NCI-H226 (cell line): ENCODE measurements around the gene ITGAX.

ENCODE experiments used
- DNase-seq: peaks from one replicate; pipeline ENCODE4 v3.0.0-alpha.2; 2015

Gene ITGAX

DNA sequence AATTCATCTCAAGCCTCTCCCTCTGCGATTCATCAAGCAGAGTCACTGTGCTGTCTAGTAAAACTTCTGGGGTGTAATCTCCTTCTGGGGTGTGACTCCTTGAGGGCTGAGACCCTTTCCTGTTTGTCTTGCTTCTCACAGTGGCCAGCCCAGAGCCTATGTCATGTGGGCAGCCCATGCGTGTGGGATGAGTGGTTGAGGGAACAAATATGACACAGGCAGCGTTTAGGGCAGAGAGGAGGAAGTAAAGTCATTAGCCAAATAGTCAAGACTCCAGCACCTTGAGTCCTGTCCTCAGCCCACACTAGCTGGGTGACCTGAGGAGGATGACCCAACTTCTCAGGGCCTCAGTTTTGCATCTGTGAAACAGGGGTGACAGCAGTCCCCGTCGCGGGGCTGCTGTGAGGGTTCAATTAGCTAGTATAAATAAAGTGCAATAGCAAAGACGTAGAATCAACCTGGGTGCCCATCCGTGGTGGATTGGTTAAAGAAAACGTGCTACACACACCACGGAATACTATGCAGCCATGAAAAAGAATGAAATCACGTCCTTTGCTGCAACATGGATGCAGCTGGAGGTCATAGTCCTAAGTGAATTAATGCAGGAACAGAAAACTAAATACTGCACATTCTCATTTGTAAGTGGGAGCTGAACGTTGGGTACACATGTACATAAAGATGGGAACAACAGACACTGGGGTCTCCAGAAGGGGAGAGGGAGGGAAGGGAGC lies 4.5 kb upstream of the ITGAX start:
- no peak for DNase-seq

DNA sequence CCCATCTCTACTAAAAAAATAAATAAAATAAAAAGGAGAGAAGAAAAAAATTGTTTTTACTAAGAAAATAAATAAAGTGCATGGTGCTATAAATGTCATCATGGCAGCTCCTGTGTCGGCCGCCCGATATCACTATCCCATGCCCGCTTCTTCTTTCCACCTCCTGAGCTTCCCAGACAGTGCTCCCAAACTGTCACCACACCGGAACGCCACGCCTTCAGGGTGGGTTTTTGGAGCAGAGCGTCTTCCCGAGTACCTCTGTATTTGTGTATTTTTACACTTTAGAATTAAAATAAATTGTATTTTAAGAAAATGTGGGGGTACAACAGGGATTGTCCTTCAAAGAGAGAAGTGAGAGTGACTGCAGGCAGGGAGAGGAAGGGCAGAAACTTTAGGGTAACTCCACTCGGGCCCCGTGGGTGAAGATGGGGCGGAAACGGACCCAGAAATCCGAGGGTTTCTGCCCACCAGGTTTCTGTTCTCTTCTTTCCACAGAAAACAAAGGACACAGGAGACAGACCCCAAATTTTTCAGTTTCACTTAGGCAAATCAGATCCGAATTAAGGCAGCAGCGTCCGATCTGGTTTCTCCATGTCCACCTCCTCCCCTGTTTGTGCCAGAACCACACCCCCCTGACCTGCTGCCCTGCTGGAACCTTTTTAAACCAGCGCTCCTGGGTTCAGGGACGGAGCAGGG lies 3.6 kb upstream of the ITGAX start:
- no peak for DNase-seq

DNA sequence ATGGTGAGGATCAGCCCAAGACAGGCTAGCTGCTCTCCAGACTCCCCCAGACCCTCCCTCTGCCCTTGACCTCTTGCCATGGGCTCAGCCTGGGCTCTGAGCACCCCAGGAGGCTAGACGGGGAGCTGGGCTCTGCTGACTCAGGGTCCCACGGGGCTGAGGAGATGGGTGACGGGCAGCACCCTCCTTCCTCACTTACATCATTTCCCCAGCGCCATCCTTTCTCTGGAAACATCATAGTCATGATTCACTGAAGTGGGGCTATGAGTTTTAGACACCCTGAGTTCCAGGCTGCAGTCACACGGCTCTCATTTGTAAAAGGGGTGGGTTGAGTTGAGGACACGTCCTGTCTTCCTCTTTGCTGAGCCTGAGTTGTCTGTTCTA lies 3.0 kb upstream of the ITGAX start:
- no peak for DNase-seq

DNA sequence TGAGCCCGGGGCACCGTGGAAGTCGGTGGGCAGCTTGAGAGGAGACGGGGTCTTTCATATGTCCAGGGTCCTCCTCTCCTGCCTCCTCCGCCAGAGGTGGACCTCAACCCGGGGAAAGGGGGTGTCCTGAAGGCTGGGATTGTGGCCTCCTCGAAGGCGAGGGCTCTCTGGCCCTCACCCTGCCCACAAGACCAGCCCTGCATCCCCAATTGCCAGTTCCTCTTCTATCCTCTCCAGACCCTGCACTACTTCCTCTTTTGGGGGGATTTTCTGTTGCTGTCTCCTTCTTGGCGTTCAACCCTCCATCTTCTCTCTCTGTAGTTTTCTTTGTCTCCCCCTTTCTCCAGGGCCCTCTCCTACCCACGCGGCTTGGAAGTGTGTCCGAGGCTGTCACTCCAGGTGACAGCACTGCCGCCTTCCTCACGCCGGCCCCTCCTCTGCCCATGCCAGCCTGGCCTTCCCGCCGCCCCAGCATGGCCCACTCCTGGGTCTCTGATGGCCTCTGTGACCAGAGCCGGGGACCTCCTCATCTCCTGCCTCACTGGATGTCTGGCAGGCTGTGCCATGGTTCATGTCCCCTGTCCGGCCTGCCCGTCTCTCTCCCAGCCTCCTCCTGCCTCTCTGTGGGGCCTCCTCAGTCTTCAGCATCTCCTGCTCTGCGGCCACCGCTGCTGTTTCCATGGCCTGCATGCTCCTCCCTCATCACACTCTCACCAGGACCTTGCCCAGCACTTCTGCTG lies 2.4 kb upstream of the ITGAX start:
- DNase-seq, result no peak

DNA sequence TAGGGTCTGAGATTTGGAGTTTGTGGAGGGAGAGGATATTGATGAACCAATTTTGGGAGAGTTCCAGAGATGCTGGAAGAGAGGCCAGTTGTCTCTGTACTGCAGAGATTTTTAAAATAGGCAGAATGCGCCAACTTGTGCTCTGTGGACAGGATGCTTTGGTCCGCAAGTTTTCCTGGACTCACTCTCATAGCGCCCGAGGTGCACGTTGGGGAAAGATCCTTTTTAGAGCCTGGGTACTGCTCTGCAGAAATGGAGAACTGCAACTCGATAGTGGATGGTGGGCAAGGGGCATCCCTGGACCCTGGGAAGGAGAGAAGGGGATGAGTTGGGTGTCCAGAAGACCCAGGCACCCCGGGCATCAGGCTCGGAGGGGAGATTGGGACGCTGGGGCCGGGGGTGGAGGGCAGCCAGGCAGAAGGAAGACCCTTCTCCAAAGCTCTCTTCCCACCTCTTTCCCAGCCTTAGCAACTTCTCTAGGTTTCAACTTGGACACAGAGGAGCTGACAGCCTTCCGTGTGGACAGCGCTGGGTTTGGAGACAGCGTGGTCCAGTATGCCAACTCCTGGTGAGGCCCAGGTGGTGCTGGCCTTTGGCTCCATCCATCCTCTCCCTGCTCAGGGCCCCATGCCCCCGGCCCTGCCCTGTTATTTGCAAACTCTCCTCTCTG lies 590 bp downstream of the ITGAX start:
- no peak for DNase-seq

DNA sequence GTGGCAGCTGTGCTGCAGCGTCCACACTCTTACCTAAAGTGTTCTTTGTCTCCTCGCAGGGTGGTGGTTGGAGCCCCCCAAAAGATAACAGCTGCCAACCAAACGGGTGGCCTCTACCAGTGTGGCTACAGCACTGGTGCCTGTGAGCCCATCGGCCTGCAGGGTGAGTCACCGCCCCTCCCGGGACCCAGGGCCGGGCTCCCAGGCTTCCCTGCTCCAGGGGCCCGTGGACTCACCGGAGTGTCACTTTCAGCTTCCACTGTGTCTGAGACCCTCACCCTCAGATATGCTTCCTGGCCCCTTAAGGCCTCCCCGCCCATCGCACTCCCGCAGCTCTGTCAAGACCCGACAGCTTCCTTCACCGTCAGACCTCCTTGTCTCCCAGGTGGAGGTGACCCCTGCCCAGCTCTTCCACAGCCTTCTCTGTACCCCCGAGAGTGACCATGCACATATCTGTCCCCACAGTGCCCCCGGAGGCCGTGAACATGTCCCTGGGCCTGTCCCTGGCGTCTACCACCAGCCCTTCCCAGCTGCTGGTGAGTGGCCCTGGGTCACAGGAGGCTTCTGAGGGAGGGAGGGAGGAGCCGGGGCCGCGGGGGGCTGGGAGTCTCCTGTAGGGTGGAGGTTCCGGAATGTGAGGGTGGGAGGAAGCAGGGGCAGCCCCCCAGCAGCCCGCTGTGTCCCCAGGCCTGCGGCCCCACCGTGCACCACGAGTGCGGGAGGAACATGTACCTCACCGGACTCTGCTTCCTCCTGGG lies 1.8 kb downstream of the ITGAX start:
- no peak for DNase-seq

DNA sequence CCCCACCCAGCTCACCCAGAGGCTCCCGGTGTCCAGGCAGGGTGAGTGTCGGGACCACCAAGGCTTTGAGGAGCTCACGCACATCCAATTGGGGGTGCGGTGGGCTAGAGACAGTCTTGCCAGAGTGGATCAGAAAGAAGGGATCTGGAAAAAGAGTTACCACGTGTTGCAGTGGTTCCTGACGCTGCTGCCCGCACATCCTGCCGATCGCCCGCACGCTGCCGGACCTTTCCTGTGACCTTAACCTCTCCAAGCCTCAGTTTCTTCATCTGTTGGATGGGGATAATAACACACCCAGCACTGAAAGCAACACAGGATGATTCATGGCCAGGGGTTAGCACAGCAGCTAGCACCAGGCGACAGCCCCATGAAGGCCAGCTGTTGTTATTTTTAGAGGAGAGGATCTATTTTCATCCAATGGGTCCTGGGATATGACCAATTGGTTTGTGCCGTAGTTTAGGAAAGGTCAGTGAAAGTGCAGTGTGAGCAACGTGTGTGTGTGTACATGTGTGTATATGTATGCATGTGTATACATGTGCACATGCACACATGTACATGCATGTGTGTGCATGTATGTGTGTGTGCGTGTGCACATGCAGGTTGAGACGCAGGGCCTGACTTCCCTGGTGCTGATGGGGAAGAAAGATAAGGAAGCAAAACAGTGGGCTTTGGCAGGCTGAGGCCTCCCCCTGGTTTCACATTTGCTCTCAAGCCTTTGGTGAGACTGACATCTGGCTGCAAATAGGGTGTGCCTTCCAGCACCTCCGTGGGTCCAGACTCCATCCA lies 2.5 kb downstream of the ITGAX start:
- no peak for DNase-seq

DNA sequence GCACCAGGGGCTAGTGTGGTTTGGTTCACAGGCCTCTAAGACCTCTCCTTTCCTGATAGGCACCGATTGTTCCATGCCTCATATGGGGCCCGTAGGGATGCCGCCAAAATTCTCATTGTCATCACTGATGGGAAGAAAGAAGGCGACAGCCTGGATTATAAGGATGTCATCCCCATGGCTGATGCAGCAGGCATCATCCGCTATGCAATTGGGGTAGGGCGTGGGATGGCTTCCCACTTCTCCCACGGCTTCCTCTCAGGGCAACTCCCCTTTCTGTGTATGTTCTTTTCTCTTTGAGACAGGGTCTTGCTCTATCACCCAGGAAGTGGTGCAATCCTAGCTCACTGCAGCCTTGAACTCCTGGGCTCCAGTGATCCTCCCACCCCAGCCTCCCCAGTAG lies 5.3 kb downstream of the ITGAX start:
- DNase-seq, result no peak

DNA sequence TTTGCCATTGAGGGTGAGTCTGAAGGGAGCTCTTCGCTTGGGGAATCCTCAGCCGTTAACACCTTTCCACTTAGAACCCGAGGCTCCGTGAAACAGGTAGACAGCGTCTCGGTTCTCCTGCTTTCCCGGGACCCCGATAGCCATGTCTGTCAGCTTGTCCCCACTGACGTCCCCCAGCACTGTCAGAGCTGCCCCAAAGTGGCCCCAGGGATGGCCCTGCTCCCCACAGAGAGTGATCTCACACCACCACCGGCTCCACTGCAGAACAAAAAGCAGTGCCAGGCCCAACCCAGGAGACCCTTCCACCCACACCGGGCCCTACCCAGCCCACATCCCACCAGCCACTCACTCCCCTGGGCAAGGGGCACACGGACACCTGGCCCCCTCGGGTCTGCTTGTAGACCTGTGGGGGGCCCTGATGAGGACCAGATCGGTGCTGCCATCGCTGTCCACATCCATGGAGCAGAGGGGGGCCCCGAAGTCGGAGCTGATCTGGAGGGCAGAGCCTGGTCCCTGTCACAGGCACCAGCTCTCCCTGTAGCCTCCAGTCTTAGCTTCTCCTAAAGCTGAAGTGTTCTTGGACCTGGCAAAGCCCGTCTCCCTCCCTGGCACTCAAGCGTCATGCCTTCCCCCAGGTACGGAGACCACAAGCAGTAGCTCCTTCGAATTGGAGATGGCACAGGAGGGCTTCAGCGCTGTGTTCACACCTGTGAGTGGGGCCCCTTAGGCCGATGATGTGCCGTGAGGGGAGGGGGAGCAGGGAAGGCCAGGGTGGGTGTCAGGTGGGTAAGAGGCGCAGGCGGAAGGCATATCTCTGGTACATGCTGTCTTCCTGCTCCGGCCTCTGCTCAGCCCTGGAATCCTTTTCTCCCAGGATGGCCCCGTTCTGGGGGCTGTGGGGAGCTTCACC lies 6.5 kb downstream of the ITGAX start:
- no peak for DNase-seq

DNA sequence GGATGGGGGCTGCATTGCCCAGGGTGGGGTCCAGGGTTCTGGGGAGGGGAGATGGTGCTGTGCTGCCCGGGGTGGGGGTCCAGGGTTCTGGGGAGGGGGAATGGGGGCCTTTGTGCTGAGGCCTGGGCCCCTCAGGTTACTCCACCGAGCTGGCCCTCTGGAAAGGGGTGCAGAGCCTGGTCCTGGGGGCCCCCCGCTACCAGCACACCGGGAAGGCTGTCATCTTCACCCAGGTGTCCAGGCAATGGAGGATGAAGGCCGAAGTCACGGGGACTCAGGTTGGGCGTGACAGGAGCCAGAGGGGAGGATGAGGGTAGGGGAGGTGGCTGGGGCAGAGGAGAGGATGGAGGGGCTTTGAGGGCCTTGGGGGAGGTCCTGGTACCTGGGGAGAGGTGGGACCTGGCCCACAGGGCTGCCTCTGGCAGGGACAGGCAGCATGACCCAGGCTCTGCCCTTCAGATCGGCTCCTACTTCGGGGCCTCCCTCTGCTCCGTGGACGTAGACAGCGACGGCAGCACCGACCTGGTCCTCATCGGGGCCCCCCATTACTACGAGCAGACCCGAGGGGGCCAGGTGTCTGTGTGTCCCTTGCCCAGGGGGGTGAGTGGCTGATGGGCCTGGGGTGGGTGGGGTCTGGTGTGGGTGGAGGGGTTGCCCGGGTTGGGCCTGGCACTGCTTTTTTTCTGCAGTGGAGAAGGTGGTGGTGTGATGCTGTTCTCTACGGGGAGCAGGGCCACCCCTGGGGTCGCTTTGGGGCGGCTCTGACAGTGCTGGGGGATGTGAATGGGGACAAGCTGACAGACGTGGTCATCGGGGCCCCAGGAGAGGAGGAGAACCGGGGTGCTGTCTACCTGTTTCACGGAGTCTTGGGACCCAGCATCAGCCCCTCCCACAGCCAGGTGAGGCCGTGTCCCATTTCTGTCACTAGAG lies 7.8 kb downstream of the ITGAX start:
- no peak for DNase-seq

DNA sequence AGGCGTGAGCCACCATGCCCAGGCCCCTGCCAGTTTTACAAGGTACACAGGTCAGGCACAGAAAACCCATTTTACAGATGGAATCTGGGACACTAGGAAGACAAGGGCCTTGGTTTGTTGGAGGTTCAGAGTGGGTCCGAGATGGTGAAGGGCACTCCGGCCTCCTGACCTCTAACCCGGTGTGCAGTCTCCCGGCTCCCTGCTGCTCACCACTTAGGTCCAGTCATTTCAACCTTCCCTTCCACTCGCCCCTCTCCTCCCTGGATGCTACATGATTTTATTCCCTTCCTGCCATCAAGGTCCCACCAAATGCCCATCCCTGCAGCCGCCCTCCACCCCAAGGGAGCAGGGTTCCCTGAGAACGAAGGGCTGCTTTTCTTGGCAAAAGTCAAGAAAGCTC lies 8.7 kb downstream of the ITGAX start:
- DNase-seq, result no peak

DNA sequence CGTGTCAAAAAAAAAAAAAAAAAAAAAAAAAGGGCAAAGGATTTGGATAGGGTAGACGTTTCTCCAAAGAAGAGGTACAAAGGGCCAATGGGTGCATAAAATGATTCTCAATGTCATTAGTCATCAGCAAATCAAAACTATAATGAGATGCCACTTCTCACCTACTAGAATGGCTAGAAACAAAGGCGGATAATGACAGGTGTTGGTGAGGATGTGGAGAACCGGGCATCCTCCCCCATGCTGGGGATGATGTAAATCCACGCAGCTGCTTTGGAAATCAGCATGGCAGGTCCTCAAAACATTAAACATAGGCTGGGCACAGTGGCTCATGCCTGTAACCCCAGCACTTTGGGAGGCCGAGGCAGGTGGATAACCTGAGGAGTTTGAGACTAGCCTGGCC lies 9.4 kb downstream of the ITGAX start:
- DNase-seq, result no peak

DNA sequence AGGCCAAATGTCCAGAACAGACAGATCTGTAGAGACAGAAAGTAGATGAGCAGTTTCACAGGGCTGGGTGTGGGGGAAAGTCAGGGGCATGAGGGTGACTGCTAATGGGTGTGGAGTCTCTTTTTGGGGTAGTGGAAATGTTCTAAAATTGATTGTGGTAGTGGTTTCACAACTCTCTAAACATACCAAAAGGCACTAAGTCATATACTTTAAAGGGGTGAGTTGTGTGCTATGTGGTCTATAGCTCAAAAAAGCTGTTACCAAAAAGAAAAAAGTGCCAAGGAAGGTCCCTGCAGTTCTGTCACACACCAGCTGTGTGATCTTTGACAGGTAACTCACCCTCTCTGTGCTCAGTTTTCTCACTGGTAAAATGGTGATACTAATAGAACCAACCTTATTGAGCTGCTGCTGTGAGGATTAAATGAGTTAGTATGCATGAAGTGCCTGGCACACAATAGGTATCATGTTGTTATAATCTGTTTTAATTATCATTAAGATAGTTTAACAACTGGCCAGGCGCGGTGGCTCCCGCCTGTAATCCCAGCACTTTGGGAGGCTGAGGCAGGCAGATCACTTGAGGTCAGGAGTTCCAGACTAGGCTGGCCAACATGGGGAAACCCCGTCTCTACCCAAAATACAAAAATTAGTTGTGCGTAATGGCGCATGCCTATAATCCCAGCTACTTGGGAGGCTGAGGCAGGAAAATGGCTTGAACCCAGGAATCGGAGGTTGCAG lies 10.3 kb downstream of the ITGAX start:
- no peak for DNase-seq

DNA sequence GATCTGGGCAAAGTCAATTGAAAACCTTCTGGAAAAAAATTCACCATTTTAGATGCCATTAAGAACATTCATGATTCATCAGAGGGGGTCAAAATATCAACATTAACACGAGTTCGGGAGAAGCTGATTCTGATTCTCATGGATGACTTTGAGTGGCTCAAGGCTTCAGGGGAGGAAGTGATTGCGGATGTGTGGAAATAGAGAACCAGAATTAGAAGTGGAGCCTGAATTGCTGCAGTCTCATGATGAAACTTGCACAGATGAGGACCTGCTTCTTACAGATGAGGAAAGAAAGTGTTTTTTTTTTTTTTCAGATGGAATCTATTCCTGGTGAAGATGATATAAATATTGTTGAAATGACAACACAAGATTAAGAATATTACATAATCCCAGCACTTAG lies 12.9 kb downstream of the ITGAX start:
- DNase-seq, result no peak

DNA sequence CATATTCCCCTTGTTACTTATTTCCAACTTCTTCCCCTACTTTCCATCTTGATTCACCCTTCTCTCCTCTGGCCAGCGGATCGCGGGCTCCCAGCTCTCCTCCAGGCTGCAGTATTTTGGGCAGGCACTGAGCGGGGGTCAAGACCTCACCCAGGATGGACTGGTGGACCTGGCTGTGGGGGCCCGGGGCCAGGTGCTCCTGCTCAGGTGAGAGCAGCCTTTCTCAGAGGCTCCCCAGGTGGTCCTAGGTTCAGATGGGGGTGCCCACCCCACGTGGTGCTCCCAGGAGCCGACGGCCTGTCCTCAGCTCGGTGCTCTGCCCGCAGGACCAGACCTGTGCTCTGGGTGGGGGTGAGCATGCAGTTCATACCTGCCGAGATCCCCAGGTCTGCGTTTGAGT lies 16.0 kb downstream of the ITGAX start:
- DNase-seq, result no peak

DNA sequence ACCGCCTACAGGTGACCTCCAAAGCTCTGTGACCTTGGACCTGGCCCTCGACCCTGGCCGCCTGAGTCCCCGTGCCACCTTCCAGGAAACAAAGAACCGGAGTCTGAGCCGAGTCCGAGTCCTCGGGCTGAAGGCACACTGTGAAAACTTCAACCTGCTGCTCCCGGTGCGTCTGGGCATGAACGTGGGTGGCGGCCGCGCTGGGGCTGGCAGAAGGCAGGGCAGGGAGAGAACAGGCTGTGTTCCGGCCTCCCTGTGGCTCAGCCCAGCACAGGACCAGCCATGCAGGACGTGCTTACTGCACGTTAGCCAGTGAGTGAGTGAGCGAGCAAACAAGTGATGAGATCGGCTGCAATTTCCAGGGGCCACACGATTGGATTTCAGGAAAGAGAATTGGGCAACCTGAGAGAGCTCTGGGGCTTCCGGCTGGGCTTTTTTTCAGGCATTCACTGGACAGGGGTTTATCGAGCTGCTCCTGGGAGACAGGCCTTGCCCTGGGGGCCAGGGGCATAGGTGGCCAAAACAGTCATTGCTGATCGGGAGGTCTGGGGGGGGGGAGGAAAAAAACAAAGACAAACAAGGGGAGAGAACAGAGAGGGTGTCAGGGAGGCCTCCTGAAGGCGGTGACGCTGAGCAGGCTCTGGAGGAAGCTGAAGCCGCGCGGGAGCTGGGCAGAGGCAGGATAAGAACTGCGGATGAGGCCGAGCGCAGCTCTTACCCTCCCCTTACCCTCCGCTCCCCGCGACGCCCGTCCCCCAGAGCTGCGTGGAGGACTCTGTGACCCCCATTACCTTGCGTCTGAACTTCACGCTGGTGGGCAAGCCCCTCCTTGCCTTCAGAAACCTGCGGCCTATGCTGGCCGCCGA lies 16.9 kb downstream of the ITGAX start:
- DNase-seq, result no peak

DNA sequence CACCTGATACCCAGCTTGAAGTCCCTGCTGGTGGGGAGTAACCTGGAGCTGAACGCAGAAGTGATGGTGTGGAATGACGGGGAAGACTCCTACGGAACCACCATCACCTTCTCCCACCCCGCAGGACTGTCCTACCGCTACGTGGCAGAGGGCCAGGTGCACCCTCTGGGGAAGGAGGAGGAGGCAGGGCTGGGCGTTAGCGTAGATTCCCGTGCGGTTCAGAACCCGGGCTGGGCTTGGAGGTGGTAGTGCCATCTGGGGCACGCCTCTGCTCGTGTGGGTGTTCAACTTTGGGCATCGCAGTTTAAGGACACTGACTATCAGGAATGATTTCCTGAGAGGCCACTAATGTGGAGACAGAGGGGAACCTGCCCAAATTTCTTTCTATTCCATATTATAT lies 18.3 kb downstream of the ITGAX start:
- no peak for DNase-seq

DNA sequence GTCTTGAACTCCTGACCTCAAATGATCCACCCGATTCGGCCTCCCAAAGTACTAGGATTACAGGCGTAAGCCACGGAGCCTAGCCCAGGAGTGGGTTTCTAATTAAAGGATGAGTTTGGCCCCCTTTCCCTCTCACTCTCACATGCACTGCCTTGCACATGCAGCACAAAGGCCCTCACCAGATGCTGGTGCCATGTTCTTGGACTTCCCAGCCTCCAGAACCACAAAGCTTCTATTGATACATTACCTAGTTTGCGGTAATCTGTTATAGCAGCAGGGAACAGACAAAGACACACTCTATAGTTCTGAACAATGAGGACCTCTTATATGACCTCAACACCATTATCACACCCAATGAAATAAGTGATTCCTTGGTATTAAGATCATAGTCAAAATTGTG lies 20.3 kb downstream of the ITGAX start:
- no peak for DNase-seq
